Upper lobe of left lung (tissue), 4 donors: ENCODE results near the gene PATZ1.

Experiments used
- EP300 ChIP-seq, 4 donors: sonication (generic); formaldehyde crosslinking; IDR thresholded peaks; one replicate each; pipeline ENCODE4 v1.5.1; 2017; ENCODE audit warnings: antibody characterized with exemption in 4 of 4, control low read depth in 2 of 4
- POLR2AphosphoS5 ChIP-seq, 2 donors: sonication (generic); formaldehyde crosslinking; IDR thresholded peaks; one replicate each; pipeline ENCODE4 v1.5.1; 2017; ENCODE audit warnings: antibody characterized with exemption in 2 of 2

GRCh38 chr22:31332886-31333285, 13.3 kb downstream of the PATZ1 start:
- TF ChIP-seq EP300 (IDR thresholded peaks at IDR 0.05) (no peak), POLR2AphosphoS5 (IDR thresholded peaks at IDR 0.05) (no peak)
